Tibial nerve (tissue), 4 donors: ENCODE data around the gene FHAD1.

Experiments used
- EP300 ChIP-seq, 2 donors: sonication (generic); formaldehyde crosslinking; IDR thresholded peaks; one replicate each; pipeline ENCODE4 v1.6.1; 2017; ENCODE audit warnings: antibody characterized with exemption in 2 of 2, mild to moderate bottlenecking in 1 of 2
- POLR2A ChIP-seq, 2 donors: fragments of 450-650 bp; IDR thresholded peaks; one replicate each; pipeline ENCODE4 v1.6.1; 2017; ENCODE audit warnings: antibody characterized with exemption in 2 of 2, mild to moderate bottlenecking in 2 of 2, moderate library complexity in 2 of 2
- TF ChIP-seq, protein P1 (sequence below), 5 experiments: fragments of 200-600 bp in 3 of 5; fragments of 450-650 bp in 2 of 5; sonication (generic) in 3 of 5; IDR thresholded peaks; one replicate each; pipeline ENCODE4 v1.5.1; 2016 to 2019; ENCODE audit warnings: antibody characterized with exemption in 5 of 5, mild to moderate bottlenecking in 3 of 5, moderate library complexity in 2 of 5

DNA sequence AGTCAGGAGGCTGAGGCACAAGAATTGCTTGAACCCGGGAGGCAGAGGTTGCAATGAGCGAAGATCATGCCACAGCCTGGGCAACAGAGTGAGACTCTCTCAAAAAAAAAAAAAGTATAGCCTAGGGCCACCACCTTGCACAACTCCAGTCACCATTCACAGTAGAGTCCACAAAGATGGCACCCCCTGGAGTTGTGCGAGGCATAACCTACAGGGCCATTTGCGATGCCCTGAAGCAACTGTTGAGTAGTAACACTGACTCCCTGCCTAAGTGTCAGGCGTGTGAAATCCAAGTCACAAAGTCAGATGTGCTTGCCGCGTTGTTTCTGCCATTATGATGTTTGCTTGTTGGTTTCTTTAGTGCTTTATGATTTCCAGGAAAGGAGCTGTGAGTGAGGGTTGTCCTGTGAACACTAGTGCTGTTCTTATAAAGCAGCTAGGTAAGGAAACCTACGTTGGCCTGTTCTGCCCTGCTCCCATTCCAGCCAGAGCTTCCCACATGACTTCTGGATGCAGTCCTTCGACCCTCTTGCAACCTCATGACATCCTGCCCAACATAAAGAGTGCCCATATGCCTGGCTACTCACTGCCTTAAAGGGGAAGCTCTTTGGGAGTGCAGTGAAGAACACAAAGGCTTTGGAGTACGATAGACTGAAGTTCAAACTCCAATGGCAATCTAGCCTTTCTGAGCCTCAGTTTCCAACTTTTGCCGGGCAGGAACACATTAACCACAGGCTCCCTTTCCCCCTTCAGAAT is 29.8 kb downstream of the FHAD1 start:
- TF ChIP-seq, protein P1, sequence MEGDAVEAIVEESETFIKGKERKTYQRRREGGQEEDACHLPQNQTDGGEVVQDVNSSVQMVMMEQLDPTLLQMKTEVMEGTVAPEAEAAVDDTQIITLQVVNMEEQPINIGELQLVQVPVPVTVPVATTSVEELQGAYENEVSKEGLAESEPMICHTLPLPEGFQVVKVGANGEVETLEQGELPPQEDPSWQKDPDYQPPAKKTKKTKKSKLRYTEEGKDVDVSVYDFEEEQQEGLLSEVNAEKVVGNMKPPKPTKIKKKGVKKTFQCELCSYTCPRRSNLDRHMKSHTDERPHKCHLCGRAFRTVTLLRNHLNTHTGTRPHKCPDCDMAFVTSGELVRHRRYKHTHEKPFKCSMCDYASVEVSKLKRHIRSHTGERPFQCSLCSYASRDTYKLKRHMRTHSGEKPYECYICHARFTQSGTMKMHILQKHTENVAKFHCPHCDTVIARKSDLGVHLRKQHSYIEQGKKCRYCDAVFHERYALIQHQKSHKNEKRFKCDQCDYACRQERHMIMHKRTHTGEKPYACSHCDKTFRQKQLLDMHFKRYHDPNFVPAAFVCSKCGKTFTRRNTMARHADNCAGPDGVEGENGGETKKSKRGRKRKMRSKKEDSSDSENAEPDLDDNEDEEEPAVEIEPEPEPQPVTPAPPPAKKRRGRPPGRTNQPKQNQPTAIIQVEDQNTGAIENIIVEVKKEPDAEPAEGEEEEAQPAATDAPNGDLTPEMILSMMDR (IDR thresholded peaks at IDR 0.05): no peak
- TF ChIP-seq POLR2A (IDR thresholded peaks at IDR 0.05): no peak
- no peak for TF ChIP-seq EP300 (IDR thresholded peaks at IDR 0.05)
